GM12892 (cell line): Measurements from ENCODE around the gene CANT1.
A peak's percentile ranks its signal among the peaks of the same experiment; 100 is the strongest.

Experiments
- DNase-seq: peaks from one replicate; pipeline ENCODE4 v3.0.0; 2011; ENCODE audit not compliant: insufficient read length
- FAIRE-seq: peaks from 2 replicates; lab custom pipeline; 2011; peaks lifted over from hg19 to GRCh38; lab: Jason Lieb, UNC
- POLR2A ChIP-seq: IDR thresholded peaks from 2 replicates; pipeline ENCODE4 v1.6.1; 2011; ENCODE audit warnings: low read depth, low read length, control low read depth
- POLR2AphosphoS5 ChIP-seq: IDR thresholded peaks from 2 replicates; pipeline ENCODE4 v1.6.1; 2011; ENCODE audit warnings: low read depth, low read length, control low read depth
- TAF1 ChIP-seq: IDR thresholded peaks from 2 replicates; pipeline ENCODE4 v1.6.1; 2011; ENCODE audit warnings: low read depth, mild to moderate bottlenecking, control low read depth, low read length, borderline replicate concordance

The CANT1 gene

DNA sequence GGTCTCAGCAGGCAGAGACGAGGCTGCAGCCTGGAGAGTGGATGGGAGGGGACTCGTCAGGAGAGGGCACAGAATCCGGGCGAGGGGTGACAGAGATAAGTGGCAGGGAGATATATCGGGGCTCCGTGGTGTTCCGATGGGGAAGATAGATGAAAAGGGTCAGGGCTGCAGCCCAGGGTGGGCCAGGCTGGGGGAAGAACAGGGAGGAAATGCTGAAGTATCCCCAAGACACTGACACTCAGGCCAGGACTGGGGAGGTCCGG is 32.0 kb downstream of the CANT1 start:
- FAIRE-seq (no peak), DNase-seq (no peak)
- TF ChIP-seq POLR2AphosphoS5 (no peak), TAF1 (no peak), POLR2A (no peak)

DNA sequence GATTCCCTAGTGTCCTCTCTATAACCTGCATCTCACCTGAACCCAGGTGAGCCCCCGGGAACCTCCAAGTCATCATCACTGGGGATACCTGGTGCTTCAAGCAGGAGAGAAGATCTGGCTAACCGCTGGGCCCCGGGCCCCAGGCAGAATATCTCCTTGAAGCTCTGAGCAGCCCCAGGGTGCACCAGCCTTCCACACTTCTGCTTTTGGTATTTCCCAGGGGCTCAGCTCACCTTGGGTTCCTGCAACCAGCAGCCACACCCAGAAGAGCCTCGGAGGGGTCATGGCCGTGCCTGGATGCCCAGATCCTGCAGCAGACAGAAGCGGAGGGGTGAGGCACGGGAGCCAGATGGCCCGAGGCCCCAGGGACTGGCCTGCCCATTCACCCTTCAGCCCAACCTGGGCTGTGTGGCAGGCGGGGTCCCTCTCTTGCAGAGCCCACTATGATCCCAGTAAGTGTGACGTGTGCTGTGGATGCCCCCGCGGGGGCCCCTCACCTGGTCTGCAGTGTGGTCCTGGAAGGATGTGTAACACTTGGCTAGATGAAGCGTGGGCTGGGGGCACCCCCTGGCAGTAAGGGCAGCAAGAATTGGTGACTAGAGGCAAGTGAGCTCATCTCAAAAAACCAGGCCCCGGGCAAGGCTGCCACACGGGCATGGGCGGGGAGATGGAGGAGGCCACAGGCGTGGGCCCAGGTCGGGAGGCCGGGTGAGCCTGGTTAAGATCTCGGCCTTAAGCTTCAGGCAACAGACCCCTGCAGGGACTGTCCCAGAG is 32.5 kb downstream of the CANT1 start:
- TF ChIP-seq POLR2A (no peak), POLR2AphosphoS5 (no peak), TAF1 (no peak)
- FAIRE-seq (no peak), DNase-seq (no peak)

DNA sequence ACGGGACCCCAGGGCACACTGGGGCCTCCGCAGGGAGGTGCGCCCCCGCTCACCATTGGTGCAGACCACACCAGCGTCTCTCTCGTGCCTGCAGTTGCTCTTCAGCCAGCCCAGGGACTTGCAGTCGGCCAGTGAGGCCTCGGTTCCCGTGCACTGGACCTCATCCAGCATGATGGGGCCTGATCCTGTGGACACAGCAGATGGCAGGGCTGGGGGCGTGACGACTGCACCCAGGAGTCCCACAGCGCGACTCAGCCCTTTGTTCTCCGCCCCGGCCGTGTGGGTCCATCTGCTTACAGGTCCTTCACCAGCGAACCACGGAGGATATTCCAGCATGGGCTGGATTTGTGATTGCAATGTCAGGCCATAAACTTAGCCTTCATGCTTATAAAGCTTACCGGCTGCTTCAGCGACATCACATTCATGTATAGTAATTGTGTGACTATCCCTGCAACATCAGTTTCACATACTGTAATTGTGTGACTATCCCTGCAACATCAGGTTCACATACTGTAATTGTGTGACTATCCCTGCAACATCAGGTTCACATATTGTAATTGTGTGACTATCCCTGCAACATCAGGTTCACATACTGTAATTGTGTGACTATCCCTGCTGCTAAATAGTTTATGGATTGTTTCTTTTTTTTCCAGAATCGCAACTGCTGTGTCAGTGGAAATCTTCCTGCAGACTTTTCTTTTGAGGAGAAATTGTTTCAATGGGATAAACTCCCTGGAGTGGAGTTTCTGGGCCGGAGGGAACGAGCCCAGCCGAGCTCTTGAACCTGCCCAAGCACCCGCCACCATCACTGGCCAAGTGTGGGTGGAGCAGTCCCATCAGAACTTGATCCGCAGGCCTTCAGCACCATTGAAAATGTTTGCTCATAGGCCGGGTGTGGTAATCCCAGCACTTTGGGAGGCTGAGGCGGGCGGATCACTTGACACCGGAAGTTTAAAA is 34.7 kb downstream of the CANT1 start:
- FAIRE-seq: no peak

DNA sequence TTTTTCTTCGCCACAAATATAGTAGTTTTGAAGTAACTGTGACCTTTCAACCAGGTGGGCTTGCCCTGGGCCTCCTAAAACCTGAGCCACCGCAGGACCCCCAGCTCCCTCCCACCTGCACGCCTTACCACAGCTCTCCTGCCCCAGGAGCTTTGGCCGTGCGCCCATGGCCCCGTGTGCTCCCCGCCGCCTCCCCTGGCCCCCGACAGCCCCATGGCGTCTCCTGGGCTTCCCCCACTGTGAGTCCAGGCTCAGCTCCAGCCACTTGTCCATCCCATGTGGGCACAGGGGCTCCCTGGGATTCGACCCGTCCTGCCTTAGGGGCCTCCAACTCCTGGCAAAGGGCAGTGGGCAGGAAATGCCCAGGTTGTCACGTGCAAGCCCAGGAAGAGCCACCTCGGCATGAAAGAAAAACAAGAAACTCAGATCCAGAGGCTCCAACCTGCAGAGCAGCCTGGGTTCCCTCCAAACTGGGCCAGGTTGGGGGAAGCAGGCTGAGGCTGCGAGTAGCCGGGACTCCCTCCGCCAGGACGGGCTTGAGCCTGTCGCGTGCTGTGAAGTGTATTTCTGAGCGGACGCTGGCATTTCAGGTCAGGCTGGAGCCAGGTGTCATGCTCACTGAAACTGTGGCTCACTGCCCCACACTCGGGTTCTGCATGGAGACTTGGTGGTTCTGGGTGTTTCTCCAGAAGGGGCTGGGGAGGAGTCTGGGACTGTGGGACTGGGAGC is 35.6 kb downstream of the CANT1 start:
- DNase-seq (no peak), FAIRE-seq (no peak)
- no peak for TF ChIP-seq TAF1
- TF ChIP-seq POLR2A: no peak
- no peak for TF ChIP-seq POLR2AphosphoS5

More for the DNA sequence above, 34.7 kb downstream of the CANT1 start:
- DNase-seq: no peak
- TF ChIP-seq POLR2AphosphoS5 (no peak), TAF1 (no peak), POLR2A (no peak)

DNA sequence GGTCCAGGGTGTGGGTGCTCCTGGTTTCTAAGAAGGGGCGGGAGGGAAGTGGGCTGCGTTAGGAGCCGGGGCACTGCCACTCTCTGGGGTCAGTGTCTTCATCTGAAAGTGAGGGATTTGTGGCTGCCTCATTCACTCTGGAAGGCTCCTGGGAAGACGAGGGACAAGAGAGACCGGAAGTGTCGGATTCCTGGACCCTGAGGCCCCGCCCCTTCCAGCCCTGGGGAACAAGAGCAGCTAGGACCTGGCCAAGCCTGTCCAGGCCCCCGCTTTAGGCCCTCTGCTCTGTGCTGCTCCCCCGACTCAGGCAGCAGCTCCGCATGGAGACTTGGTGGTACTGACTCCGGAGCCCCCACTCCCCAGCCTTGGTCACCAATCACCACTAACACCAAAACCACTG is 36.4 kb downstream of the CANT1 start:
- no peak for FAIRE-seq
- no peak for TF ChIP-seq TAF1
- no peak for TF ChIP-seq POLR2AphosphoS5
- no peak for TF ChIP-seq POLR2A
- no peak for DNase-seq

DNA sequence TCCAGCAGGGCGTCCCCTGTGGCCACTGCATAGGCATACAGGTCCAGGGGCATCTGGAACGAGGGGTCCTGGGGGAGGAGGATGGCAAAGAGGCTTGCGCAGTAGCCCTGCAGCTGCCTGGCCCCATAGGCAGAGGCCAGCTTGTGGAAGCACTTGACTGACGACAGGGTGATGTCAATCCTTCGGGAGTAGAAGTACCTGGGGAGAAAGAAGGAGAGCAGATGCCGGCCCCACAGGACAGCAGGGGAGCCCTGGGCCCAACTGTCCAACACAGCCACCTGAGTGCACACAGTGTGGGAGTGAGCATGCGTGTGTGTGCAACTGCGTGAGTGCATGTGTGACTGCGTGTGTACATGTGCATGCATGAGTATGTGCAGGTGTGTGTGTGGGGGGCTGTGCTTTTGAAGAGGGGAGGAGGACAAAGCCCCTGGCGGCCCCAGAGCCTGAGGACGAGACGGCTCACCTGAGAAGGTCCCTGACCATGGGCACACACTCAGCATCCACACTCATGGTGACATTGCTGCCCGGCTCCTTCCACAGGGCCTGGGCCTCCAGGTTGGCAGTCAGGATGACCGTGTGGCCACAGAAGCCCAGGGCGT is 37.0 kb downstream of the CANT1 start:
- no peak for FAIRE-seq
- TF ChIP-seq POLR2A: no peak
- TF ChIP-seq POLR2AphosphoS5: no peak
- no peak for TF ChIP-seq TAF1
- DNase-seq: no peak

DNA sequence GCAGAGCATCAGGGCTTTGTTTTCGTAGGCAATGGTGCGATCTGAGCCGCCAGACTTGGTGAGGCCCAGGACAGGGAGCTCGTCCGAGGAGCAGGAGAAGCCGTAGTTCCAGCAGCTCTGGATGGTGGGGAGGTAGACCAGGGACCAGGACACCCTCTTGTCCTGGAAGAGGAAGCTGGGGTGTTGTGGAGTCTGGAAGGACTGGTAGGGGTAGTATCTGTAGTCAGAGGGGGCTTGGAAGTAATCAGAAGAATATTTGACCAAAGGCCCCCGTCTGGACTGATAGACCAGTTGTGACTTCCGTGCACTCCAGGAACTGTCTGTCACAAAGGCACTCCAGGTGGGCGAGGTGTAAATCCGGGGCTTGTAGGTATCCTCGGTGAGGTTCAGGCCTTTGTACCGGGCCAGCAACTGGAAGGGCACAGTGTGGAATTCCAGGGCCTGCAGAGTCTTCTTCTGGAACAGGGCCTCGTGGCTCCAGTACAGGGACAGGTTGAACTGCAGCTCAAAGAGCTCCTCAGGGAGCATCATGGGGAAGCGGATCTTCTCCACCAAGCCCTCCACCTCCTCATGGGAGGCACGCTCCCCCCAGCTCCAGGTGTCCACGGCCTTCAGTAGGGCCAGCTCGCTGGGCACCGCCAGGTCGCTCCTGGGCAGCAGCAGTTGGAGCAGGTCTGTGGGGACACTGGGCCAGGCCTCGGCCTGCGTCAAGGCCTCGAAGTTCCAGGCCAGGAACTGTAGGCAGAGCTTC is 37.6 kb downstream of the CANT1 start:
- TF ChIP-seq POLR2A (no peak), TAF1 (no peak), POLR2AphosphoS5 (no peak)
- FAIRE-seq (no peak), DNase-seq (no peak)

DNA sequence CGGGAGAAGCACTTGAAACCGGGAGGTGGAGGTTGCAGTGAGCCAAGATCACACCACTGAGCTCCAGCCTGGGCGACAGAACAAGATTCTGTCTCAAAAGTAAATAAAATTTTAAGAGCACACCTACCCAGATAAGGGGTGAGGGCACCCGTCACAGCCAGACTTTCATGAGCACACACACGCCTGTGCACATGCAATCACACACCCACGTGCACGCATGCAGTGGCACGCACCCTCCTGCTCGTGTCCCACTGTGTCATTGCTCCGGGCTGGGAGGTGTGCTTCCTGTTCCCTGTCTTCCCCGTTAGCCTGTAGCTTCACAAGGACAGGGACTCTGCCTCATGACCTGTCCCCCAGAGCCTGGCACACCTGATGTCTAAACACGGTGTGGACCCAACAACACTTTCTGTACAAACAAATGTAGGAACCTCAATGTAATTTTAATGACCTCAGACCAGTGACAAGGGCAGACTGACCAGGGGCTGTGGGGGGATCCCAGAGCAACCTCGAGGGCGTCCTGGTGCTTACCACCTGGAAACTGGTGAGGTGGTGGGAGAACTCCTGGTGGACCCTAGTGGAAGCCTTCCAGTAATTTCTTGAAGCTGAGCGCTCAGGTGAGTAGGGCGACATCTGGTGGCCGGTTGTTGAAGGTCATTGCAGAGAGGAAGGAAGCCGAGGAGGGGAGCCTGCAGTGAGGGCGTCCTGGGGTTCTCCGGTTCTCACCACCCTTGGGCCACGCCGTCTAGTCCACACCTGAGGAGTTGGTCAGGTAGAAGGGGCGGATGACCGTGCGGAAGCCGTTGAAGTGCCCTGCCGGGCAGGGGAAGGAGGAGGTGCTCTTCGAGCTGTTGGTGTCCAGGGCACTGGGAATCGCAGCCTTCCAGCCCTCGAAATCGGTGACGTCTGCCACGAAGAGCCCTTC is 38.5 kb downstream of the CANT1 start:
- no peak for FAIRE-seq
- TF ChIP-seq POLR2A (no peak), TAF1 (no peak), POLR2AphosphoS5 (no peak)
- DNase-seq: peak; percentile 81

DNA sequence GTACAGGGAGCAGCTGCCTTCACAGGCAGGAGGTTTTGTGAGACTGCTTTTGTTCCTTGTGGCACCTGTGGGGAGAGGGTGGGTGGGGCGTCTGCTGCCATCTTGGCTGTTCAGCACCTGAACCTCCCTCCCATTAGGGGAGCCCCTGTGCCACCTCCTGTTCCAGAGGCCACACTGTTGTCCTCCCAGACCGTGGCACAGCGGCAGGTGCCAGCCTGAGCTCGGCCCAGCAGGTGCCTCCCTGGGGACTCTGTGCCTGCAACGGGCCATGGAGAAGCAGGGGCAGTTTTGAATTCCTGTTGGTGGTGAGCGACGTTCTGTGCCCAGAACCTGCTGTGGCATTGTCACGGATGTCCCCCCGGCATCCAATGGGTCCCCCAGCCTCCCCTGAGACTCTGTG is 39.7 kb downstream of the CANT1 start:
- no peak for DNase-seq
- FAIRE-seq: no peak
- no peak for TF ChIP-seq POLR2AphosphoS5
- TF ChIP-seq POLR2A: no peak
- no peak for TF ChIP-seq TAF1

DNA sequence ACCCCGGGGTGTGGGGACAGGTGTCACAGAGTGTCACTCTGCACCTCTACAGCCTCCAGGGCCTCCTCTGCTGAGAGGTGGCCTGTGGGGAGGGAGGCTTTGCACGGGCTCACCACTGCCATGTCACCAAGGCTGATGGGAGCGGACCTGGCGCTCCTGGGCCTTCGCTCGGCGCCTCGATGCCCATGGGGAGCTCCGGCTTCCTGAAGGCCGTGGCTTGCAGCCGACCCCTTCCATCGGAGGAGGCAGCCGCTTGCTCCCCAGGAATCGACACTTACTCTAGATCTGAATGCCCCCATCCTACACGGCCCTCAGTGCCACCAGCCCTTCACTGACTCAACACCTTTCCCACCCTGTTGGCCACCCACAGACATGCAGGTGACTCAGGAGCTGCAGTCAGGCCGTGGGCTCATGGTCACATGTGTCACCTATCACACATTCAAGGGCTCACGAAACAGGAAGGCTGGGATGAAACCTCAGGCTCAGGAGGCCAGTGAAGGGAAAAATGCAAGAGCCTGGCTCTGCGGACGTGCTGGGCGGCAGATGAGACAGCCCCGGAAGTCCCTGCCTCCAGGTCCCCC is 41.7 kb downstream of the CANT1 start:
- no peak for FAIRE-seq
- no peak for TF ChIP-seq TAF1
- TF ChIP-seq POLR2A: no peak
- no peak for TF ChIP-seq POLR2AphosphoS5

More for the DNA sequence above, 41.7 kb downstream of the CANT1 start:
- DNase-seq: no peak
